Thoracic aorta (tissue), 2 donors: ENCODE results near the gene PLEKHN1. TPM values are rescaled to one million over a fixed set of nuclear protein-coding genes. Genes with fewer than 3 reads are reported as not detected.
"Not testable (repeated sequence)": the region's sequence is repeated elsewhere in the genome, so short reads cannot be mapped to it uniquely, and the experiment has no call there.

Experiments used
- ATAC-seq: fragments of 150-250 bp; one replicate; pipeline ENCODE4 v1.8.0; 2017; ENCODE audit warnings: low read depth; ENCODE audit not compliant: insufficient number of reproducible peaks, low FRiP score
- DNase-seq: peaks from one replicate; pipeline ENCODE4 v3.0.0-alpha.2; 2020; ENCODE audit warnings: low spot score
- H3K27ac ChIP-seq, 2 donors: fragments of 200-600 bp; sonication (generic); 1 replicate in 1 of 2; 2 replicates in 1 of 2; pipeline ENCODE4 v1.5.1; 2016; ENCODE audit warnings: mild to moderate bottlenecking in 2 of 2, moderate library complexity in 2 of 2
- H3K27me3 ChIP-seq: fragments of 200-600 bp; sonication (generic); replicated peaks from 2 replicates; pipeline ENCODE4 v1.6.0; 2016; ENCODE audit warnings: mild to moderate bottlenecking; ENCODE audit not compliant: insufficient read depth
- H3K36me3 ChIP-seq: fragments of 200-600 bp; sonication (generic); one replicate; pipeline ENCODE4 v1.5.1; 2016
- H3K4me1 ChIP-seq, 2 donors: fragments of 200-600 bp; sonication (generic); 1 replicate in 1 of 2; 2 replicates in 1 of 2; pipeline versions ENCODE4 v1.5.1 to v1.6.0; 2016; ENCODE audit warnings: low read depth in 2 of 2, mild to moderate bottlenecking in 1 of 2; ENCODE audit not compliant: control insufficient read depth in 1 of 2
- H3K4me3 ChIP-seq: fragments of 200-600 bp; sonication (generic); 2 replicates; pipeline ENCODE4 v1.5.1; 2016; ENCODE audit warnings: mild to moderate bottlenecking
- H3K9me3 ChIP-seq: fragments of 200-600 bp; sonication (generic); 2 replicates; pipeline ENCODE4 v1.5.1; 2016
- total RNA-seq, 2 donors: library from RNA; depleted of rRNA; stranded (reverse); fragments of >200 nt; gene quantifications; one replicate each; pipeline versions ENCODE4 v1.1.0 to v1.2.3, GENCODE V29; 2016
- TF ChIP-seq, protein P1 (sequence below): fragments of 200-600 bp; sonication (generic); IDR thresholded peaks from one replicate; pipeline ENCODE4 v1.5.1; 2019; ENCODE audit warnings: antibody characterized with exemption

The PLEKHN1 gene
- total RNA-seq, 2 donors from 2014 or later = 0.27 TPM; not detected in 1

DNA sequence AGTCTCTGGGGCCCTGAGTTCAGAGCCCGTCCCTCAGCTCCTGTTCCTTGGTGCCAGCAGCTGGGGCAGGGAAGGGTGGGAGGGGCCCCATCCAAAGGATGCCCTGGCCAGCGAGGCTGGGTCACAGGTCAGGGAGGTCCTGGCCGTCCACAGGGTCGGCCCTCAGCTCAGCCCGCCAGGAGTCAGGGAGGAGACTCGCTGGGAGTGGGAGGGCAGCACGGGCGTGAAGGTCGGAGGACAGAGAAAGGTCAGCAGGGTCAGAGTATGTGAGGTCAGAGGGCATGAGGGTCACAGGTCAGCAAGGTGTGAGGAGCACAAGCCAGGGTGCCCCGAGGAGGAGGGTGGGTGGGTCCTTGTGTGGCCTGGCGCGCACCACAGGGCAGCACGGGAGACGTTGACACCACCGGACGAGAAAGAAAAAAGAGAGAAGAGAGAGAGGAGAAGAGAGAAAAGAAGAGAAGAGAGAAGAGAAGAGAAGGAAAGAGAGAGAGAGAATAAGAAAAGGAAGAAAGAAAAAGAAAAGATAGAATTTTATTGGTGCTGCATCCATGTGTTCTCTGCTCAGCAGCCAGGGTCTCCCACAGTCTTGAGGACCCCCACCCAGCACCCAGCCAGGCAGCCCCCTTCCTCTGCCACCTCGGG lies 8.5 kb downstream of the PLEKHN1 start:
- ATAC-seq (no peak), DNase-seq (no peak)
- H3K4me1 ChIP-seq = peaks cover 0 to 7% of the 10 kb centered on the region in 2 donors
- no peak overlapping the region for H3K4me3 ChIP-seq
- no peaks in the 10 kb centered on the region for H3K9me3 ChIP-seq
- no peak overlapping the region for H3K27ac ChIP-seq
- TF ChIP-seq, protein P1, sequence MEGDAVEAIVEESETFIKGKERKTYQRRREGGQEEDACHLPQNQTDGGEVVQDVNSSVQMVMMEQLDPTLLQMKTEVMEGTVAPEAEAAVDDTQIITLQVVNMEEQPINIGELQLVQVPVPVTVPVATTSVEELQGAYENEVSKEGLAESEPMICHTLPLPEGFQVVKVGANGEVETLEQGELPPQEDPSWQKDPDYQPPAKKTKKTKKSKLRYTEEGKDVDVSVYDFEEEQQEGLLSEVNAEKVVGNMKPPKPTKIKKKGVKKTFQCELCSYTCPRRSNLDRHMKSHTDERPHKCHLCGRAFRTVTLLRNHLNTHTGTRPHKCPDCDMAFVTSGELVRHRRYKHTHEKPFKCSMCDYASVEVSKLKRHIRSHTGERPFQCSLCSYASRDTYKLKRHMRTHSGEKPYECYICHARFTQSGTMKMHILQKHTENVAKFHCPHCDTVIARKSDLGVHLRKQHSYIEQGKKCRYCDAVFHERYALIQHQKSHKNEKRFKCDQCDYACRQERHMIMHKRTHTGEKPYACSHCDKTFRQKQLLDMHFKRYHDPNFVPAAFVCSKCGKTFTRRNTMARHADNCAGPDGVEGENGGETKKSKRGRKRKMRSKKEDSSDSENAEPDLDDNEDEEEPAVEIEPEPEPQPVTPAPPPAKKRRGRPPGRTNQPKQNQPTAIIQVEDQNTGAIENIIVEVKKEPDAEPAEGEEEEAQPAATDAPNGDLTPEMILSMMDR = no peak
- no peaks in the 10 kb centered on the region for H3K36me3 ChIP-seq
- H3K27me3 ChIP-seq = peaks cover 5% of the 10 kb centered on the region

DNA sequence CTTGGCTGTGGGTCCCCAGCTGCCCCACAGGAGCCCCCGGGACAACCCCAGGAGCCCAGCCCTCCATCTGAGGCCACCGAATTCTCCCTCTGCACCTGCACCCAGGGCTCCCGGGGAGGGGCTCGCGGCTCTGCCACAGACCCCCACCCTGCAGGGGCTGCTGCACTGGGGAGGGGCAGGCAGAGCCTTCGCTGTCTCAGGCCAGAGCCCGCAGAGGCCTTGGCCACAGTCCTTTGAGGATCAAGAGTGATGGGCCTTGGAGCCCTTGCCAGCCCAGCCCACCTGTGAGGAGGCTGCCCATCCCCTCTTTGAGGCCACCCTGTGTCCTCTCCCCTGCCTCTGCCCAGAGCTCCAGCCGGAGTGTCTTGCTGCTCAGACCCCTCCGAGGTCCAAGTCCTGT lies 9.1 kb downstream of the PLEKHN1 start:
- Histone ChIP-seq H3K4me3 (no peak overlapping the region), H3K4me1 (peaks cover 0 to 7% of the 10 kb centered on the region in 2 donors), H3K27ac (no peak overlapping the region), H3K27me3 (peaks cover 5% of the 10 kb centered on the region), H3K9me3 (no peaks in the 10 kb centered on the region), H3K36me3 (no peaks in the 10 kb centered on the region)
- ATAC-seq = no peak
- DNase-seq = no peak
- TF ChIP-seq, protein P1 = no peak

DNA sequence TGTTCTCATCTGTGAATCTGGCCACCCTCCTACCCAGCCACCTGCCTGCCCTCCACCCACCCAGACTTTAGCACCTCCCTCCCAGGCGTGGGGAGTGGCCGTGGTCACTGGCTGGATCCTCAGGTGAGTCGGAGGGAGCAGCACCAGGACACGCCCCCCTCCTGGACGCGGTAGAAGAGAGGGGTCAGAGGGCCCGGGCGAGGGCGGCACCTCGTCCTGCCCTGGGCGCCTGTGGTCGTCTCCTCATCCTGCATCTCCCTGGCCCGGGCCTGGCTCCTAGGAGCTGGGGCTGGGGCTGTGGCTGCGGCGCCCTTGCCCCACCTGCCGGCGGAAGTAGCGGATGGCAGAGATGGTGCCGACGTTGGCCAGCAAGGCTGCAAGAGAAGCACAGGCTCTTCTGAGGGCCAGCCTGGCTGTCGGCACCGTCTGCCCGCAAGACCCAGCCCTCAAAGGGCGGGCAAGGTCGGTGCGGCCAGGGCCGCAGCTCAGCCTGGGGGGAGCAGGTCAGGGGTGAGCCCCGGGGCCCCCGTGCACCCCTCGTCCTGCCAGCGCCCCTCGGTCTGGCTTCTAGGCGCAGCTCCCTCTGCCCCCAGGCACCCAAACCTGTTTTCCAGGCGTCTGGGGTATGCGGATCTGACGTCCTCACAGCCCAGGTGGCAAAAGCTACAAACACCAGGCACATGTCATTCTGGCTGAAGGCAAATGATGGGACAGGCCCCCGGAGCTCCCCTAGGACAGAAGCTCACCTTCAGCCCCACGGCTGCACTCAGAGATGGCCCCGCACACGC lies 9.8 kb downstream of the PLEKHN1 start:
- no peak for ATAC-seq
- peaks cover 5% of the 10 kb centered on the region for H3K27me3 ChIP-seq
- peak overlapping the region; percentile 64 for H3K4me3 ChIP-seq
- H3K4me1 ChIP-seq = peaks cover 0 to 7% of the 10 kb centered on the region in 2 donors
- H3K9me3 ChIP-seq = no peaks in the 10 kb centered on the region
- TF ChIP-seq, protein P1 = peak; percentile 72
- no peaks in the 10 kb centered on the region for H3K36me3 ChIP-seq
- no peak overlapping the region for H3K27ac ChIP-seq
- DNase-seq = no peak

DNA sequence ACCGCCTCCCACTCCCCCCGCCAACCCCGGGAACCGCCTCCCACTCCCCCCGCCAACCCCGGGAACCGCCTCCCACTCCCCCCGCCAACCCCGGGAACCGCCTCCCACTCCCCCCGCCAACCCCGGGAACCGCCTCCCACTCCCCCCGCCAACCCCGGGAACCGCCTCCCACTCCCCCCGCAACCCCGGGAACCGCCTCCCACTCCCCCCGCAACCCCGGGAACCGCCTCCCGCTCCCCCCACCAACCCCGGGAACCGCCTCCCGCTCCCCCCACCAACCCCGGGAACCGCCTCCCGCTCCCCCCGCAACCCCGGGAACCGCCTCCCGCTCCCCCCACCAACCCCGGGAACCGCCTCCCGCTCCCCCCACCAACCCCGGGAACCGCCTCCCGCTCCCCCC lies 10.5 kb downstream of the PLEKHN1 start:
- not testable (repeated sequence) for H3K4me1 ChIP-seq, H3K9me3 ChIP-seq, DNase-seq, ATAC-seq, H3K4me3 ChIP-seq, H3K27ac ChIP-seq, H3K36me3 ChIP-seq, H3K27me3 ChIP-seq

DNA sequence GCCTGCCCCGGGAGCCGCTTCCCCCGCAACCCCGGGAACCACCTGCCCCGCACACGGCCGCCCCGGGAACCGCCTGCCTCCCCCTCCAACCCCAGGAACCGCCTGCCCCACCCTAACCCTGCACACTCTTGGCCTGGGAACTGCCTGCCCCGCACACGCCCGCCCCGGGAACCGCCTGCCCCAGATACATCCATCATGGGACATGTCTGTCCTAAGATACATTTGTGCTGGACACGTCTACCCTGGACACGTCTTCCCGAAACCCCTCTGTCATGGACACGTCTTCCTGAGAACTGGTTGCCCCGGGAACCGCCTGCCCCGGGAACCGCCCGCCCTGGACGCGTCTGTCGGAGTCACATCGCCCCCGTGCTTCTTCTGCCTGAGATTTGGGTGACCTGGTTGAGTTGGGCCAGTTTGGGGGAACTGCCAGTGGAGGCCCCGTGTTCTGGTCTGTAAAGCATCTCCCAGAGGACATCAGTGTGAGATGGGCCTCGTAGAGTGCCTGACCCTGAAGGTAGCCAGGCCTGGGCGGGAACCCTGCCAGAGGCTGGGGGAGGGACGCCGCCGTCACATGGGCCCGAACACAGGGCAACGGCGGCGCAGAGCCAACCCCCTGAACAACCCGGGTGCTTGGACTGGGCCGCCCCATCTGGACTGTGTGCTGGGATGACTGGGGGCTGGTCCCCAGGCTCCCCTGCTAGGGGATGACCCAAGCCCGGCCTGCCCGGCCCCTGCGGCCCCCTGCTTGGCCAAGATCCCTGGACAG lies 12.0 kb downstream of the PLEKHN1 start:
- H3K4me1 ChIP-seq = peaks cover 0 to 15% of the 10 kb centered on the region in 2 donors
- H3K27ac ChIP-seq = no peak overlapping the region
- H3K27me3 ChIP-seq = no peaks in the 10 kb centered on the region
- TF ChIP-seq, protein P1 = no peak
- H3K4me3 ChIP-seq = no peak overlapping the region
- H3K36me3 ChIP-seq = no peaks in the 10 kb centered on the region
- DNase-seq (no peak), ATAC-seq (no peak)
- no peaks in the 10 kb centered on the region for H3K9me3 ChIP-seq
